Stimulated activated naive CD8-positive, alpha-beta T cell treated with anti-CD3 and anti-CD28 coated beads, Interleukin-15, Interleukin-2, amounts not matched to agents 100 ng/mL and 50 ng/mL, for 24 hours (primary cell): ENCODE results near the gene FCHO2.

Experiments
- H3K27ac Mint-ChIP-seq: one replicate; pipeline ENCODE4 v1.8.0; 2021; ENCODE audit warnings: mild to moderate bottlenecking, mixed read lengths
- H3K27me3 Mint-ChIP-seq: one replicate; pipeline ENCODE4 v1.8.0; 2021; ENCODE audit warnings: mixed read lengths
- H3K36me3 Mint-ChIP-seq: one replicate; pipeline ENCODE4 v1.8.0; 2021; ENCODE audit warnings: low read depth, mixed read lengths
- H3K4me1 Mint-ChIP-seq: one replicate; pipeline ENCODE4 v1.8.0; 2021; ENCODE audit warnings: low read depth, mixed read lengths
- H3K4me3 Mint-ChIP-seq: one replicate; pipeline ENCODE4 v1.8.0; 2021; ENCODE audit warnings: mild to moderate bottlenecking, mixed read lengths
- H3K9me3 Mint-ChIP-seq: one replicate; pipeline ENCODE4 v1.8.0; 2021; ENCODE audit warnings: mixed read lengths

The FCHO2 gene

GRCh38 chr5:73037545-73037944 lies 81.7 kb downstream of the FCHO2 start:
- Mint-ChIP-seq H3K4me1 (no peaks in the 10 kb centered on the region), H3K27ac (no peak overlapping the region), H3K27me3 (no peaks in the 10 kb centered on the region), H3K9me3 (no peaks in the 10 kb centered on the region), H3K4me3 (no peak overlapping the region), H3K36me3 (no peaks in the 10 kb centered on the region)

GRCh38 chr5:73039082-73039481 lies 83.2 kb downstream of the FCHO2 start:
- Mint-ChIP-seq H3K36me3 (no peaks in the 10 kb centered on the region), H3K4me3 (no peak overlapping the region), H3K4me1 (no peaks in the 10 kb centered on the region), H3K27me3 (no peaks in the 10 kb centered on the region), H3K9me3 (no peaks in the 10 kb centered on the region), H3K27ac (no peak overlapping the region)

- Mint-ChIP-seq H3K27ac (no peak overlapping the region), H3K27me3 (peaks cover 3% of the 10 kb centered on the region), H3K4me1 (no peaks in the 10 kb centered on the region), H3K36me3 (peaks cover 4% of the 10 kb centered on the region), H3K9me3 (peaks cover 5% of the 10 kb centered on the region), H3K4me3 (no peak overlapping the region)
These were observed 87.2 kb downstream of the FCHO2 start for GRCh38 chr5:73042993-73043392.

DNA sequence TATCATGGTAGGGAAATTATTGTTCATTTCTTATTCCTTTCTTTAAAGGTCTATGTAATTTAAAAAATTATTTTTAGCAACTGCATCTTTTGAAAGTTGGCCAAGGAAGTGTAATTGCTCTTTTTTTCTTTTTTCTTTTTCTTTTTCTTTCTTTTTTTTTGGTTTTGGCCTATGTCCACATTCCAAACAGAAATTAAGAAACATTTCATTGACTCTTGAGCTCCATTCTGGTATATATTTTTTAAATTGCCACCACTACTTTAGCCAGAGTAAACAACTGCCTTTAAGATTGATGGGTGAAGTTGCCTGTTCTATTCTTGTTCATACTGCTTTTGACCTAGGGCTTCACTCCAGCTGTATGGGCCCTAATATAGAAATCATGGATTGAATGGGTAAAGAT lies 88.7 kb downstream of the FCHO2 start:
- H3K36me3 Mint-ChIP-seq, result peaks cover 9% of the 10 kb centered on the region

GRCh38 chr5:73045623-73046022 lies 89.8 kb downstream of the FCHO2 start:
- Mint-ChIP-seq H3K4me1 (no peaks in the 10 kb centered on the region), H3K4me3 (no peak overlapping the region), H3K9me3 (peaks cover 5% of the 10 kb centered on the region), H3K27ac (no peak overlapping the region), H3K36me3 (peaks cover 9% of the 10 kb centered on the region), H3K27me3 (peaks cover 3% of the 10 kb centered on the region)

More for the DNA sequence above, 88.7 kb downstream of the FCHO2 start:
- Mint-ChIP-seq H3K27me3 (peaks cover 3% of the 10 kb centered on the region), H3K27ac (no peak overlapping the region), H3K9me3 (peaks cover 5% of the 10 kb centered on the region), H3K4me1 (no peaks in the 10 kb centered on the region), H3K4me3 (no peak overlapping the region)

DNA sequence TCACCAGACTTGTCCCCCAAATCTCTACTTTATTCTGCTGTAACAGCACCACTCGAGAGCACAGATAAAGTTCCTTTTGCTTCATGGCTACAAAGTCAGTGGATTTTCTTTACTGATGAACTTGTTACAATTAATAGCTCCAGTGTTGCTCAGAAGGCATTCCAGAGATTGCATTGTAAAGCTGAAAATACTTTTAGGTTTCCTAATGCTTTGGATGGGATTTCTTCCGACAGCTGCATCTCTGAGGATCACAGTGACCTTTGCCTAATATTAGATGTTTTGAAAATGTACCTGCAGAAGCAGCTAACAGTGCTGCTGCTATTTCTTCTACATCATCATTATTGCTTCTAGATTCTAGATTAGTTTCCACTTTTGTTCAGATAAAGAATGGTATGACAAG lies 105.8 kb downstream of the FCHO2 start:
- H3K4me3 Mint-ChIP-seq, result no peak overlapping the region
- no peaks in the 10 kb centered on the region for H3K9me3 Mint-ChIP-seq
- peaks cover 12% of the 10 kb centered on the region for H3K27me3 Mint-ChIP-seq
- no peak overlapping the region for H3K27ac Mint-ChIP-seq
- H3K4me1 Mint-ChIP-seq, result no peaks in the 10 kb centered on the region
- H3K36me3 Mint-ChIP-seq, result no peaks in the 10 kb centered on the region

GRCh38 chr5:73066466-73066865 lies 110.6 kb downstream of the FCHO2 start:
- Mint-ChIP-seq H3K27ac (no peak overlapping the region), H3K27me3 (peaks cover 18% of the 10 kb centered on the region), H3K4me1 (no peaks in the 10 kb centered on the region), H3K9me3 (no peaks in the 10 kb centered on the region), H3K4me3 (no peak overlapping the region), H3K36me3 (peaks cover 3% of the 10 kb centered on the region)

DNA sequence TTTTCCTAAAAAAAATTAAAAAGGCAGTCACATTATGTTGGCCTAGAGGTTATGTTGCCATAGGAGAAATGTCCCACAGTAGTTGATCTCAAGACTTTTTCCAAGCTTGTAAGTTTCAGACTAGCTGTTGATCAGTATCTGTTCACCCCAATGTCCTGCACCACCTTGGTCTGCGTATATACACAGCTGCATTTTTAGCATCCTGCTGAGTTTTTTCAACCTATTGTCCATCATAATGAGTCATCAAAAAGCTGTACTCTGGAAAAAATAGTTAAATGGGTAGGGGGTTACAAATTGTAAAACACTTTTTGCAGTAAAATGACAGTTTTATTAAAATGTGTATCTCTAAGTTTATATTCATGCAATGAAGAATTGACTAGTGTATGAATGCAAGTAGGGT lies 111.4 kb downstream of the FCHO2 start:
- Mint-ChIP-seq H3K9me3 (no peaks in the 10 kb centered on the region), H3K27me3 (peaks cover 18% of the 10 kb centered on the region), H3K27ac (no peak overlapping the region), H3K4me3 (no peak overlapping the region), H3K4me1 (no peaks in the 10 kb centered on the region), H3K36me3 (peaks cover 3% of the 10 kb centered on the region)

DNA sequence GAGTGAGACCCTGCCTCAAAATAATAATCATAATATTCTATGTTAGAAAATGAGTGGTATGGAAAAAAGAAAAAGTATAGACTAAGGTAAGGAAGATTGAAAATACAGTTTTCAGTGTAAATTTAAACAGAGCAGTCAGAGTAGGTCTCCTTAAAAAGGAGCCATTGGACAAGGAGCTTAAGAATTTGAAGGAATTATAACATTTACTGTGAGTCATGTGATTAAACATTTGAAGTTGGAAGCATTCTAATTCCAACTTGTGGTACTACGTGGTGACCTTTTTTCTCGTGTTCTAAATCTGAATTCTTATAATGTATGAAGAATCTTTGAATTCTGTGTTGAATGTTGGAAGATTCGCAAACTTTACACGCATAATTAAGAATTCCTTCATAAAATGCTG lies 125.3 kb downstream of the FCHO2 start:
- Mint-ChIP-seq H3K4me1 (no peaks in the 10 kb centered on the region), H3K9me3 (no peaks in the 10 kb centered on the region), H3K27me3 (peaks cover 7% of the 10 kb centered on the region), H3K36me3 (no peaks in the 10 kb centered on the region), H3K4me3 (no peak overlapping the region), H3K27ac (no peak overlapping the region)

- Mint-ChIP-seq H3K27me3 (peaks cover 7% of the 10 kb centered on the region), H3K9me3 (no peaks in the 10 kb centered on the region), H3K36me3 (no peaks in the 10 kb centered on the region), H3K27ac (no peak overlapping the region), H3K4me3 (no peak overlapping the region), H3K4me1 (no peaks in the 10 kb centered on the region)
These were observed 132.2 kb downstream of the FCHO2 start for GRCh38 chr5:73088026-73088425.

GRCh38 chr5:73093943-73094342 lies 138.1 kb downstream of the FCHO2 start:
- Mint-ChIP-seq H3K4me1 (peaks cover 13% of the 10 kb centered on the region), H3K27ac (no peak overlapping the region), H3K27me3 (peaks cover 21% of the 10 kb centered on the region), H3K4me3 (no peak overlapping the region), H3K36me3 (no peaks in the 10 kb centered on the region), H3K9me3 (no peaks in the 10 kb centered on the region)

DNA sequence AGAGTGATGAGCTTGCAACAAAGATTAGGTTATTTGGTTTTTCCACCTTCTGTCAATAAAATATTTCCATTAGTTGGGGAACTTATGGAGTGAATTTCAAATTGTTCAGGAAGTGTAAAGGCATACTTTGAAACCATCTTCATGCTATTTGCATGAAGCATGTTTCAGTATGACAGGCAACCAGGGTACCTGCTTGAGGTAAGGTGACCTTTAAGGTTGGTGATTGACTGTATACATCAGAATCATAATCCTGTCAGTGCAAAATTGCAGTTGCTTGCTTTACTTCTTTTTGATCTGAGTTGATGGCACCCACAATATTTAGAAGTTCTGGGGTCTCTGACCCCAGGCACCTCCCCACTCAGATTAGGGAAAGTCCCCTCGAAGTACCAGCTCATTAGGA lies 138.6 kb downstream of the FCHO2 start:
- Mint-ChIP-seq H3K9me3 (no peaks in the 10 kb centered on the region), H3K27me3 (peaks cover 21% of the 10 kb centered on the region), H3K4me1 (peaks cover 13% of the 10 kb centered on the region), H3K27ac (no peak overlapping the region), H3K4me3 (no peak overlapping the region), H3K36me3 (no peaks in the 10 kb centered on the region)

DNA sequence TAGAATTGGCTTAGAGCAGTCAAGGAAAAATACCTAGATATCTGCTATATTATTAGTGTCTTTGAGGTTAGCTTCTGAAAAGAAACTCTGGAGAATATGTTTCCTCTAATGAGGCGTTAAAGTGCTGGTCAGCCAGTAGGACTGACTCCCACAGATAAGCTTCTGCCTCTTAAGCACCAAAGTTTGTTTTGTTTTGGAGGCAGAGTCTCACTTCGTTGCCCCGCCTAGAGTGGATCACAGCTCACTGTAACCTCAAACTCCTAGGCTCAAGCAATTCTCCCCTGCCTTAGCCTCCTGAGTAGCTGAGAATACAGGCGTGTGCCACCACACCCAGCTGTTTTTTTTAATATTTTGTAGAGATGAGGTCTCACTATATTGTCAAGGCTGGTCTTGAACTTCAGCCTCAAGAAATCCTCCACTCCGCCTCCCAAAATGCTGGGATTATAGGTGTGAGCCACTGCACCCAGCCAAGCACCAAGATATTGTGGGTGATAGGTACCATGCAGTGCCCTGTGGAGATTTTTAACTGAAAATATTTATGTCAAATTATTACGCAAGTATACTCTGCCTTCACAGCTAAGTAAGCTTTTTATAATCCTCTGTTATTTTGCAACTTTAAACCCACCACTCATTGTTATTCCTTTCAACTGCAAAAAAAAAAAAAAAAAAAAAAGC lies 139.9 kb downstream of the FCHO2 start:
- H3K9me3 Mint-ChIP-seq, result no peaks in the 10 kb centered on the region
- no peak overlapping the region for H3K27ac Mint-ChIP-seq
- peaks cover 13% of the 10 kb centered on the region for H3K4me1 Mint-ChIP-seq

GRCh38 chr5:73096239-73096575 lies 140.4 kb downstream of the FCHO2 start:
- Mint-ChIP-seq H3K36me3 (no peaks in the 10 kb centered on the region), H3K27me3 (peaks cover 25% of the 10 kb centered on the region), H3K4me1 (peaks cover 13% of the 10 kb centered on the region), H3K4me3 (no peak overlapping the region), H3K9me3 (no peaks in the 10 kb centered on the region), H3K27ac (no peak overlapping the region)

More for the DNA sequence above, 139.9 kb downstream of the FCHO2 start:
- no peak overlapping the region for H3K4me3 Mint-ChIP-seq
- no peaks in the 10 kb centered on the region for H3K36me3 Mint-ChIP-seq
- peaks cover 25% of the 10 kb centered on the region for H3K27me3 Mint-ChIP-seq

DNA sequence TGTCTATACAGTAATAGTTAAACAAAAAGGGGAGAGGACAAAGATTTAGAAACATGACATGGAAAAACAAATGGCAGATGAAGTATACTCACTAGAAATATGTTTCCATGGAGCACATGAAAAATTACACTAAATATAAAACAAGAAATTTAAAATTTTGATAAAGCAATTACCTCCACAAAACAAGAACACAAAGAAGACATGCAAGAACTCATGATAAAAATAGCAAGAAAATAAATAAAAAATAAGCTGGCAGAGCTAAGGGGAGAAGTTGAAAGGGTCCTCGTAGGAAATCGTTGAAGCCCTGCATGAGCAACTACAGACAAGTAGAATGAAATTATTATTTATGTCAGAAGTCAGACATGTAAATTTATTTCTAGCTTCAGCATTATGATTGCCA lies 141.9 kb downstream of the FCHO2 start:
- Mint-ChIP-seq H3K4me1 (peaks cover 13% of the 10 kb centered on the region), H3K9me3 (no peaks in the 10 kb centered on the region), H3K27ac (no peak overlapping the region), H3K27me3 (peaks cover 22% of the 10 kb centered on the region), H3K4me3 (no peak overlapping the region), H3K36me3 (no peaks in the 10 kb centered on the region)

- Mint-ChIP-seq H3K4me3 (no peak overlapping the region), H3K4me1 (no peaks in the 10 kb centered on the region), H3K27me3 (peaks cover 30% of the 10 kb centered on the region), H3K9me3 (no peaks in the 10 kb centered on the region), H3K27ac (no peak overlapping the region), H3K36me3 (no peaks in the 10 kb centered on the region)
These were observed 144.3 kb downstream of the FCHO2 start for GRCh38 chr5:73100109-73100508.
